Heart left ventricle (tissue), 16 donors: ENCODE results near the gene FARP1. TPM values are rescaled to one million over a fixed set of nuclear protein-coding genes. Genes with fewer than 3 reads are reported as not detected.

Source experiments
- ATAC-seq, 4 donors: fragments of 200-7000 bp; cut with Tn5 transposase; one replicate each; pipeline ENCODE4 v1.9.1; 2020 to 2022; ENCODE audit warnings: moderate library complexity in 4 of 4, mild to moderate bottlenecking in 3 of 4, moderate number of reproducible peaks in 1 of 4
- DNase-seq, 5 donors: peaks; one replicate each; pipeline ENCODE4 v3.0.0-alpha.2; 2020
- H3K27ac ChIP-seq, 12 donors: fragments of 200-600 bp; sonication (generic) in 4 of 12; one replicate each; pipeline versions ENCODE4 v1.5.0 to v1.8.0; 2016 to 2022; ENCODE audit warnings: mild to moderate bottlenecking in 2 of 12
- H3K27me3 ChIP-seq, 9 donors: fragments of 200-600 bp; sonication (generic) in 2 of 9; one replicate each; pipeline versions ENCODE4 v1.5.1 to v1.8.0; 2016 to 2022; ENCODE audit warnings: mild to moderate bottlenecking in 3 of 9
- H3K36me3 ChIP-seq, 9 donors: fragments of 200-600 bp; sonication (generic) in 2 of 9; one replicate each; pipeline versions ENCODE4 v1.5.0 to v1.8.0; 2018 to 2022; ENCODE audit warnings: mild to moderate bottlenecking in 2 of 9
- H3K4me1 ChIP-seq, 12 donors: fragments of 200-600 bp; sonication (generic) in 4 of 12; one replicate each; pipeline versions ENCODE4 v1.5.0 to v1.8.0; 2016 to 2022; ENCODE audit warnings: mild to moderate bottlenecking in 3 of 12
- H3K4me3 ChIP-seq, 12 donors: fragments of 200-600 bp; sonication (generic) in 4 of 12; one replicate each; pipeline versions ENCODE4 v1.5.0 to v1.8.0; 2017 to 2022; ENCODE audit warnings: mild to moderate bottlenecking in 9 of 12, moderate library complexity in 4 of 12
- H3K9me3 ChIP-seq, 12 donors: fragments of 200-600 bp; sonication (generic) in 4 of 12; one replicate each; pipeline versions ENCODE4 v1.5.0 to v1.8.0; 2016 to 2022; ENCODE audit warnings: mild to moderate bottlenecking in 1 of 12
- CTCF ChIP-seq, 12 donors: fragments of 200-600 bp; sonication (generic) in 4 of 12; IDR thresholded peaks; one replicate each; pipeline versions ENCODE4 v1.5.0 to v1.8.0; 2018 to 2022; ENCODE audit warnings: antibody characterized with exemption in 12 of 12, mild to moderate bottlenecking in 5 of 12
- POLR2A ChIP-seq, 2 donors: fragments of 450-650 bp; IDR thresholded peaks; one replicate each; pipeline ENCODE4 v1.6.1; 2017; ENCODE audit warnings: antibody characterized with exemption in 2 of 2, mild to moderate bottlenecking in 2 of 2, moderate library complexity in 2 of 2
- WGBS, 4 donors: extraction: QIAGEN DNeasy Blood & Tissue Kit in 2 of 4; methylation state at CpG; one replicate each; pipeline versions ENCODE4 v1.1.5 to v1.1.7; 2013 to 2018; 5-methylcytosine and 5-hydroxymethylcytosine counted together
- intact Hi-C, 10 donors: fragments of 100-400 bp; cut with DNase I; formaldehyde crosslinking; loops; one replicate each; pipeline versions ENCODE4 v1.11.1 to v1.14.2; 2022
- polyA plus RNA-seq, 2 donors: library from polyadenylated mRNA; stranded (reverse); fragments of 200-250 nt; gene quantifications; one replicate each; pipeline ENCODE4 v1.2.3, GENCODE V29; 2013
- total RNA-seq, 9 donors: library from RNA; depleted of rRNA in 2 of 9; stranded (reverse); fragments of >200 nt in 2 of 9; fragmentation: NEBNext Ultra II Directional in 3 of 9; extraction: Animal tissue kit (Norgen Biotek cat#: 25700) in 3 of 9; gene quantifications; one replicate each; pipeline versions ENCODE4 v1.1.0 to v1.2.4, GENCODE V29; 2016 to 2023
- donor health status: ischemic (EF 13 %, LVEDD 7.1; RV severe dilation, severe dysfunction).
- donor health status: healthy with polysubstance abuse.
- donor health status: DM: no; HTN: yes; CAD: no.
- donor health status: DM: no; HTN: no; CAD: no.
- donor health status: ischemic (EF 25% LVEDD 6.9; RV normal size, moderate dysfunction).
- donor health status: ischemic (EF 25% LVEDD 5.7; RV mildly dilated, moderate dysfunction).
- donor health status: healthy.
- donor health status: DM: yes; HTN: yes; CAD: no.
- donor health status: ischemic (EF 35%, LVEDD 5.7; RV mildly dilated, moderate dysfunction).
- donor health status: nonischemic (EF 11% LVEDD 7.7; RV severe dilation, severe dysfunction).
- donor health status: DM: yes; HTN: yes; CAD: no.
- donor health status: PGD.
- donor health status: ischemic (EF 29% LVEDD 5.4; RV normal size, mild dysfunction).
- donor health status: nonischemic (EF 23%, LVEDD 6.1; RV moderate dilation, normal function).

FARP1 gene
- total and polyA plus RNA-seq, 11 donors: 7.7 to 51.8 (median 22.3) TPM

- intact Hi-C loops: no loop called here
- H3K27me3 ChIP-seq: no peaks in the 10 kb centered on the region
- H3K4me1 ChIP-seq: peaks cover 7 to 42% (median 20%) of the 10 kb centered on the region in 12 donors
Measured at GRCh38 chr13:98458431-98458830, 315.5 kb downstream of the FARP1 start.

DNA sequence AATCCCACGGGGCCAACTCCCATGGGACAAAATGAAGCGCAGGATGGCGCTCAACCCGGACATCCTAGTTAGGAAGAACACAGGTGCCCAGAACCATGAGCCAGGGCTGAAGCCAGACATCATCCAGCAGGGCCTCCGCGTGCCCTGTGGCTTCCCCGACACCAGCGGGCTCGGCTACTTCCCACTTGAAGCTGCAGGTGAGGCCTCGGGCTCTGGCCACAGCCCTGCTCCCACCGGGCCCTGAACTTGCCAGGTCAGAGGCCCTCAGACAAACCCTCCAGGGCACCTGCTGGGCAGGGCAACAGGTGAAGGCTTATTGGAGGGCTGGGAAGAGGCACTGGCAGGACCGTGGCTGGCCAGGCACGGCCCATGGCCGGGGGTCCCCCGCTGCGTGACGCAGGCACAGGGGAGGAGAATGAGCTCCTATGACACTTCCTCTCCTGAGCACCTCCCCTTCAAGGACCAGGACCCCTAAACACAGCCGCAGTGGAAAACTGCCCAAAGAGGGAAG, 316.3 kb downstream of the FARP1 start:
- H3K36me3 ChIP-seq: peaks cover 0 to 98% (median 57%) of the 10 kb centered on the region in 9 donors
- DNase-seq: no peak
- H3K27me3 ChIP-seq: no peaks in the 10 kb centered on the region
- no peak for ATAC-seq
- TF ChIP-seq CTCF (IDR thresholded peaks at IDR 0.05): no peak
- TF ChIP-seq POLR2A (IDR thresholded peaks at IDR 0.05): no peak
- H3K27ac ChIP-seq: no peak overlapping the region
- H3K4me1 ChIP-seq: peaks cover 3 to 37% (median 18%) of the 10 kb centered on the region in 12 donors
- no peak overlapping the region for H3K4me3 ChIP-seq
- intact Hi-C loops: no loop called here
- no peaks in the 10 kb centered on the region for H3K9me3 ChIP-seq
- 88 to 96% (median 93%) methylated on average over 15 to 18 of the region's 18 CpGs for WGBS, 4 donors

More at GRCh38 chr13:98458431-98458830, 315.5 kb downstream of the FARP1 start:
- Histone ChIP-seq H3K4me3 (no peak overlapping the region), H3K27ac (peak overlapping the region in 1 of 12 donors; percentile 12), H3K9me3 (no peaks in the 10 kb centered on the region), H3K36me3 (peaks cover 0 to 99% (median 52%) of the 10 kb centered on the region in 9 donors)
- TF ChIP-seq CTCF (IDR thresholded peaks at IDR 0.05) (no peak), POLR2A (IDR thresholded peaks at IDR 0.05) (no peak)
- DNase-seq (no peak), ATAC-seq (no peak)
- WGBS, 4 donors: 74 to 81% (median 78%) methylated on average over 14 to 16 of the region's 16 CpGs

GRCh38 chr13:98459721-98460370, 317.0 kb downstream of the FARP1 start:
- Histone ChIP-seq H3K4me3 (no peak overlapping the region), H3K9me3 (no peaks in the 10 kb centered on the region), H3K4me1 (peaks cover under 1 to 35% (median 13%) of the 10 kb centered on the region in 12 donors), H3K27ac (no peak overlapping the region), H3K36me3 (peaks cover 0 to 97% (median 60%) of the 10 kb centered on the region in 9 donors), H3K27me3 (no peaks in the 10 kb centered on the region)
- intact Hi-C loops: no loop called here
- DNase-seq (no peak), ATAC-seq (peak in 1 of 4 donors; percentile 14)
- WGBS, 4 donors: 86 to 93% (median 90%) methylated on average over 13 of the region's 13 CpGs
- TF ChIP-seq POLR2A (IDR thresholded peaks at IDR 0.05) (no peak), CTCF (IDR thresholded peaks at IDR 0.05) (no peak)

DNA sequence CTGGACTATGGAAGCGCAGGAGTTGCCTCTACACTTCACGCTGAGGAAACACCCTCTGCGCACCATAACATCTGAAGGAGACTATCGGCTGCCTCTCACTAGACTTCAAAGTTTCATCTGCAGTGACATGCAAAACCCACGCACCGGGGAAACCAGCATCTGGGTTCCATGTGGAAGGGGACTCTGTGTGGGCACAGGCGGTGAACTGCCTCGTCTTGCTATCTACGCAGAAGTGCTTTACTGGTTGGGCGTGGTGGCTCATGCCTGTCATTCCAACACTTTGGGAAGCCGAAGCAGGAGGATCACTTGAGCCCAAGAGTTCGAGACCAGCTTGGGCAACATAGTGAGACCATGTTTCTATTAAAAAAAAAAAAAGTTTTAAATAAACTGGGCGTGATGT, 317.6 kb downstream of the FARP1 start:
- peaks cover 0 to 30% (median 12%) of the 10 kb centered on the region in 12 donors for H3K4me1 ChIP-seq
- H3K4me3 ChIP-seq: no peak overlapping the region
- intact Hi-C loops: no loop called here
- no peak for ATAC-seq
- 74 to 81% (median 80%) methylated on average over 13 of the region's 13 CpGs for WGBS, 4 donors
- H3K27me3 ChIP-seq: no peaks in the 10 kb centered on the region
- no peak for DNase-seq
- no peak overlapping the region for H3K27ac ChIP-seq
- TF ChIP-seq POLR2A (IDR thresholded peaks at IDR 0.05) (no peak), CTCF (IDR thresholded peaks at IDR 0.05) (no peak)
- H3K36me3 ChIP-seq: peaks cover 0 to 97% (median 64%) of the 10 kb centered on the region in 9 donors
- no peaks in the 10 kb centered on the region for H3K9me3 ChIP-seq
